Measurements from ENCODE around the gene U2SURP. TPM values are rescaled to one million over a fixed set of nuclear protein-coding genes. Genes with fewer than 3 reads are reported as not detected.
A peak's percentile ranks its signal among the peaks of the same experiment; 100 is the strongest.
"Not testable (repeated sequence)": the region's sequence is repeated elsewhere in the genome, so short reads cannot be mapped to it uniquely, and the experiment has no call there.

Gene U2SURP
- total RNA-seq, 1 experiment from 2014 or later: 135 TPM

DNA sequence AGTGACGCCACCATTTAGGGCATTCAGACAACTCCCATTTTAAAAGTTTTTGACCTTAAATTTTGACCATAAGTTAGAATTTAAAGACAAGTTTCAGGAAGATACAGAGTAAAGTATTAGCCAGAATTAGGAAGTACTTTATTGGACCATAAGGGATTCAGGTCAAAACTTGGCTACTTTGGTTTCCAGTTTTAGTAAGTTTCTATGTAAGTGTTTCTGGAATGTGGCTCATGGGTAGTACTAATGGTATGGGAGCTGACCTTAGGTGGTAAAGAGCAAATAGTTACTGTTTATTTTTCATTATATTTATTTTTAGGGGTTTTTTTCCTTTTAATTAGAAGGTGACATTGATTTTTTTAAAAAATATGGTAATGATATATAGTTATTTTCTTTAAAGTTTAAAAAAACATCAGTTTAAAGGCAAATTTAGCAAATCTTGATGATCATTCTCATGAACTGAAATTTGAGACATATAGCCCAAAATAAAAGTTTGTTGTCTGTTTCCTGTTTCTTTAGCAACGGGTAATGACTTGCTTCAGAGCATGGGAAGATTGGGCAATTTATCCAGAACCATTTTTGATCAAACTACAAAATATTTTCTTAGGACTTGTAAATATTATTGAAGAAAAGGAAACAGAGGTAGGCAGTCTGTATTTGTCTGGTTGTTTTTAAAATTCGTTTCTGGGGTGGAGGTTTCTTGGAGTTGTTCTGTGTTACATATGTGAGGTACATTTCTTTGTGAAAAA, 34.3 kb downstream of the U2SURP start:
- Histone ChIP-seq H3K79me2 (ENCODE audit: low read length) (peaks cover 55% of the 10 kb centered on the region), H3K4me1 (ENCODE audit: low read length) (peaks cover 3% of the 10 kb centered on the region; the same call in 1 of the 2 replicates), H3K36me3 (ENCODE audit: insufficient read depth, low read length) (peaks cover 69% of the 10 kb centered on the region), H3K4me3 (ENCODE audit: low read length) (no peak overlapping the region), H3K9me2 (replicated peaks; ENCODE audit: insufficient read depth, low read length) (no peaks in the 10 kb centered on the region), H3K27ac (ENCODE audit: low read length) (no peak overlapping the region), H3K27me3 (ENCODE audit: low read length) (no peaks in the 10 kb centered on the region), H4K20me1 (ENCODE audit: insufficient read depth, low read depth, low read length) (no peaks in the 10 kb centered on the region), H2AFZ (ENCODE audit: low read length) (no peak overlapping the region), H3K9me3 (ENCODE audit: low read length) (no peaks in the 10 kb centered on the region), H3K9ac (ENCODE audit: low read length) (no peak overlapping the region), H3K4me2 (ENCODE audit: low read depth, low read length, poor library complexity, severe bottlenecking) (no peak overlapping the region)
- no peak for DNase-seq

- H3K36me3 ChIP-seq (ENCODE audit: insufficient read depth, low read length): peaks cover 73% of the 10 kb centered on the region
- H2AFZ ChIP-seq (ENCODE audit: low read length): no peak overlapping the region
- H4K20me1 ChIP-seq (ENCODE audit: insufficient read depth, low read depth, low read length): no peaks in the 10 kb centered on the region
- H3K4me1 ChIP-seq (ENCODE audit: low read length): peaks cover 3% of the 10 kb centered on the region; the same call in 1 of the 2 replicates
- no peaks in the 10 kb centered on the region for H3K27me3 ChIP-seq (ENCODE audit: low read length)
- DNase-seq: no peak
- H3K9me3 ChIP-seq (ENCODE audit: low read length): no peaks in the 10 kb centered on the region
- no peak overlapping the region for H3K4me3 ChIP-seq (ENCODE audit: low read length)
- peaks cover 55% of the 10 kb centered on the region for H3K79me2 ChIP-seq (ENCODE audit: low read length)
- H3K27ac ChIP-seq (ENCODE audit: low read length): no peak overlapping the region
- H3K9me2 ChIP-seq (replicated peaks; ENCODE audit: insufficient read depth, low read length): no peaks in the 10 kb centered on the region
- no peak overlapping the region for H3K9ac ChIP-seq (ENCODE audit: low read length)
- H3K4me2 ChIP-seq (ENCODE audit: low read depth, low read length, poor library complexity, severe bottlenecking): no peak overlapping the region
Observed at GRCh38 chr3:143036557-143036956, 35.2 kb downstream of the U2SURP start.

GRCh38 chr3:143037867-143038266, 36.5 kb downstream of the U2SURP start:
- Histone ChIP-seq H4K20me1 (ENCODE audit: insufficient read depth, low read depth, low read length) (no peaks in the 10 kb centered on the region), H3K4me1 (ENCODE audit: low read length) (peaks cover 3% of the 10 kb centered on the region; the same call in 1 of the 2 replicates), H3K27me3 (ENCODE audit: low read length) (no peaks in the 10 kb centered on the region), H3K9ac (ENCODE audit: low read length) (no peak overlapping the region), H3K9me2 (replicated peaks; ENCODE audit: insufficient read depth, low read length) (no peaks in the 10 kb centered on the region), H3K36me3 (ENCODE audit: insufficient read depth, low read length) (peaks cover 77% of the 10 kb centered on the region), H3K4me3 (ENCODE audit: low read length) (no peak overlapping the region), H3K4me2 (ENCODE audit: low read depth, low read length, poor library complexity, severe bottlenecking) (no peak overlapping the region), H2AFZ (ENCODE audit: low read length) (no peak overlapping the region), H3K79me2 (ENCODE audit: low read length) (peaks cover 61% of the 10 kb centered on the region), H3K9me3 (ENCODE audit: low read length) (no peaks in the 10 kb centered on the region), H3K27ac (ENCODE audit: low read length) (no peak overlapping the region)
- no peak for DNase-seq

DNA sequence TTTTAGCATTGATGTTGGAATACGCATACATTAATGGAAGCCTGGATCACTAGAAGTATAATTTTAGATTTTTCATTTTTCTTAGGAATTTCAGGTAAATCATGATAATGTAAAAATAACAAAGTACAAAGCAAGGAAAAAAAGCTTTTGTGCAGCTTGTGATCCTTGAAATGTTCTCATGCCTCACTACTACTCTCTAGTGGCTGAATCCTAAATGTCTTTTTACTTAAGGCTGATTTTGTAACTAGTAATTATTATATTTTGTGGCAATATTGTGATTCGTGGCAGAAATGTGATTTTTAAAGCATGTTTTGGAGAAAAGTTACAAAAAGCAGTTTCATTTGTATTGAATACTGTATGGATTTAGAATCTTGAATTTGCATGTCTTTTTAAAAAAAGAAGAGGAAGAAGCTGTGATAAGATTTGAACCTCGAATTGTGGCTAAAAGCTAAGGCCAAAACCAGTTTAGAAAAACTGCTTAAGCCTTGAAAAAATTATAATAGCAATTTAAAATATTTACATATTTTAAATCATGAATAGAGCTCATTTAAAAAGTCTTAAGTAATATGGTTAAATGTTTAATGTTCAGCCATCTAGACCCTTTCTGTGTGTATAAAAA, 39.0 kb downstream of the U2SURP start:
- Histone ChIP-seq H3K9me3 (ENCODE audit: low read length) (no peaks in the 10 kb centered on the region), H3K9ac (ENCODE audit: low read length) (no peak overlapping the region), H3K27me3 (ENCODE audit: low read length) (no peaks in the 10 kb centered on the region), H3K79me2 (ENCODE audit: low read length) (peaks cover 58% of the 10 kb centered on the region), H3K4me1 (ENCODE audit: low read length) (peaks cover 3% of the 10 kb centered on the region; the same call in 1 of the 2 replicates), H2AFZ (ENCODE audit: low read length) (no peak overlapping the region), H3K27ac (ENCODE audit: low read length) (no peak overlapping the region), H3K4me3 (ENCODE audit: low read length) (no peak overlapping the region), H3K9me2 (replicated peaks; ENCODE audit: insufficient read depth, low read length) (no peaks in the 10 kb centered on the region), H4K20me1 (ENCODE audit: insufficient read depth, low read depth, low read length) (no peaks in the 10 kb centered on the region), H3K4me2 (ENCODE audit: low read depth, low read length, poor library complexity, severe bottlenecking) (no peak overlapping the region), H3K36me3 (ENCODE audit: insufficient read depth, low read length) (peaks cover 72% of the 10 kb centered on the region)
- DNase-seq: peak; percentile 63

DNA sequence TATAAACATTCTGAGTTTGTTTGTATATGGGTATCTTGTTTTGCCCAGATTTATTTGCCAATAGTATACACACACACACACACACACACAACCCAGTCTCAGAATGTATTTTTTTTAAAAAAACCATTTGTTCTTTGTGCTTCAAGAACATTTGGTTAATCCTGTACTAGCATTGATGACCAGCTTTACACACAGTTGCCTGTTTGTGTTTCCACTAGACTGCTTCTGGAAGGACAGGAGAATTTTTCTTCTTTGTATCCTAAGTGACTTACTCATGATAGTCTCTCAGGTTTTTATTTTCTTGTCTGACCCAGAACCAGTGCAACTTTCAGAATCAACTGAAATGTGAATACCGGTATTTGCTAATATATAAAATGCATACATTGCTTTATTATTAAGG, 40.5 kb downstream of the U2SURP start:
- Histone ChIP-seq H3K9me3 (ENCODE audit: low read length) (no peaks in the 10 kb centered on the region), H2AFZ (ENCODE audit: low read length) (no peak overlapping the region), H4K20me1 (ENCODE audit: insufficient read depth, low read depth, low read length) (no peaks in the 10 kb centered on the region), H3K27me3 (ENCODE audit: low read length) (no peaks in the 10 kb centered on the region), H3K4me1 (ENCODE audit: low read length) (peaks cover 3% of the 10 kb centered on the region; the same call in 1 of the 2 replicates), H3K4me3 (ENCODE audit: low read length) (no peak overlapping the region), H3K9ac (ENCODE audit: low read length) (no peak overlapping the region), H3K9me2 (replicated peaks; ENCODE audit: insufficient read depth, low read length) (no peaks in the 10 kb centered on the region), H3K36me3 (ENCODE audit: insufficient read depth, low read length) (peaks cover 69% of the 10 kb centered on the region), H3K4me2 (ENCODE audit: low read depth, low read length, poor library complexity, severe bottlenecking) (no peak overlapping the region), H3K79me2 (ENCODE audit: low read length) (peaks cover 51% of the 10 kb centered on the region), H3K27ac (ENCODE audit: low read length) (no peak overlapping the region)
- DNase-seq: no peak

DNA sequence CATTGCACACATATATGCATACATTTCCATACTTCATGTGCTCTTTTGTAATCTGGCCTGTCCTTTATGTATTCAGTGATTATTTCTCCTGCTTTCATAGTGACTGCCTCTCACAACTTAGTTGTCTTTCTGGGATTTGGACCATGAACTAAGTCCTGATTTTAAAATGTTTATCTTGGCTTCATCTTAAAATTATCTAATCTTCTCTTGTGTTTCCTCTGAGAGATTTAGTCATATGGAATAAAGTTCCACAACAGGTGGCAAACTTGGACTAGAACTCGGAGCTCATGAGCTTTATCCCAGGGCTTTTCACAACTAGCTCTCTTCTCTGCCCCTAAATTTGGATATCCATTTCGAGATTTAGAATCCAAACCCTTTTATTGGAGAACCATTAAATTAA, 44.3 kb downstream of the U2SURP start:
- no peaks in the 10 kb centered on the region for H3K4me1 ChIP-seq (ENCODE audit: low read length)
- H2AFZ ChIP-seq (ENCODE audit: low read length): no peak overlapping the region
- DNase-seq: no peak
- H3K27me3 ChIP-seq (ENCODE audit: low read length): no peaks in the 10 kb centered on the region
- no peak overlapping the region for H3K4me2 ChIP-seq (ENCODE audit: low read depth, low read length, poor library complexity, severe bottlenecking)
- peaks cover 43% of the 10 kb centered on the region for H3K36me3 ChIP-seq (ENCODE audit: insufficient read depth, low read length)
- no peak overlapping the region for H3K9ac ChIP-seq (ENCODE audit: low read length)
- no peak overlapping the region for H3K27ac ChIP-seq (ENCODE audit: low read length)
- no peaks in the 10 kb centered on the region for H3K9me3 ChIP-seq (ENCODE audit: low read length)
- H3K9me2 ChIP-seq (replicated peaks; ENCODE audit: insufficient read depth, low read length): no peaks in the 10 kb centered on the region
- H3K79me2 ChIP-seq (ENCODE audit: low read length): peaks cover 19% of the 10 kb centered on the region
- H4K20me1 ChIP-seq (ENCODE audit: insufficient read depth, low read depth, low read length): no peaks in the 10 kb centered on the region
- no peak overlapping the region for H3K4me3 ChIP-seq (ENCODE audit: low read length)

DNA sequence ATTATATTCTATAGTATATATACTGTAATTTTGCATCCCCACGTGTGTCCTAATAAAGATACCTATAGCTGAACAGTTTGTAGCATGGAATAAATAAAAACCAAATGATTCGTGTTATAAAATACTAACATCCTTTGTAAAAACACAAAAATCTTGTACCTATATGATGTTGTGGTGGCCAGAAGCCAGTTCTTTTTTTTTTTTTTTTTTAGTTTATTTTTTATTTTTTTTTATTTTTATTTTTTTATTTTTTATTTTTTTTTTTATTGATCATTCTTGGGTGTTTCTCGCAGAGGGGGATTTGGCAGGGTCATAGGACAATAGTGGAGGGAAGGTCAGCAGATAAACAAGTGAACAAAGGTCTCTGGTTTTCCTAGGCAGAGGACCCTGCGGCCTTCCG, 44.7 kb downstream of the U2SURP start:
- H3K79me2 ChIP-seq (ENCODE audit: low read length): peaks cover 15% of the 10 kb centered on the region
- peaks cover 41% of the 10 kb centered on the region for H3K36me3 ChIP-seq (ENCODE audit: insufficient read depth, low read length)
- not testable (repeated sequence) for H3K9ac ChIP-seq (ENCODE audit: low read length); DNase-seq; H3K4me3 ChIP-seq (ENCODE audit: low read length); H3K27me3 ChIP-seq (ENCODE audit: low read length); H4K20me1 ChIP-seq (ENCODE audit: insufficient read depth, low read depth, low read length); H3K27ac ChIP-seq (ENCODE audit: low read length); H3K4me2 ChIP-seq (ENCODE audit: low read depth, low read length, poor library complexity, severe bottlenecking); H2AFZ ChIP-seq (ENCODE audit: low read length); H3K9me3 ChIP-seq (ENCODE audit: low read length); H3K9me2 ChIP-seq (replicated peaks; ENCODE audit: insufficient read depth, low read length); H3K4me1 ChIP-seq (ENCODE audit: low read length)

GRCh38 chr3:143054011-143054410, 52.6 kb downstream of the U2SURP start:
- Histone ChIP-seq H3K36me3 (ENCODE audit: insufficient read depth, low read length) (peaks cover 68% of the 10 kb centered on the region), H2AFZ (ENCODE audit: low read length) (no peak overlapping the region), H3K4me2 (ENCODE audit: low read depth, low read length, poor library complexity, severe bottlenecking) (no peak overlapping the region), H3K9me3 (ENCODE audit: low read length) (no peaks in the 10 kb centered on the region), H3K27me3 (ENCODE audit: low read length) (no peaks in the 10 kb centered on the region), H3K27ac (ENCODE audit: low read length) (no peak overlapping the region), H3K4me1 (ENCODE audit: low read length) (peaks cover 16% of the 10 kb centered on the region), H3K9me2 (replicated peaks; ENCODE audit: insufficient read depth, low read length) (no peaks in the 10 kb centered on the region), H4K20me1 (ENCODE audit: insufficient read depth, low read depth, low read length) (no peaks in the 10 kb centered on the region), H3K9ac (ENCODE audit: low read length) (no peak overlapping the region), H3K79me2 (ENCODE audit: low read length) (peaks cover 3% of the 10 kb centered on the region; the same call in 1 of the 2 replicates), H3K4me3 (ENCODE audit: low read length) (no peak overlapping the region)
- no peak for DNase-seq
